SK-N-SH (cell line): ENCODE data around the gene LINGO3.

ENCODE experiments used
- CTCF ChIP-seq: fragments of 200-600 bp; sonication (generic); IDR thresholded peaks from 2 replicates; pipeline ENCODE4 v1.6.1; 2017; ENCODE audit warnings: antibody characterized with exemption, mild to moderate bottlenecking, moderate library complexity
- EP300 ChIP-seq, 2 experiments: IDR thresholded peaks; 2 replicates each; pipeline versions ENCODE4 v1.4.0 to v1.6.1; 2012; ENCODE audit warnings: borderline replicate concordance in 1 of 2, low read depth in 1 of 2, low read length in 1 of 2
- NRF1 ChIP-seq: IDR thresholded peaks from 2 replicates; pipeline ENCODE4 v1.6.1; 2012; ENCODE audit warnings: low read depth, mild to moderate bottlenecking, low read length
- PBX3 ChIP-seq: IDR thresholded peaks from 2 replicates; pipeline ENCODE4; 2012
- POLR2AphosphoS5 ChIP-seq: IDR thresholded peaks from 2 replicates; pipeline ENCODE4 v1.6.1; 2012; ENCODE audit warnings: low read depth, low read length
- RCOR1 ChIP-seq: fragments of 150-350 bp; IDR thresholded peaks from 2 replicates; pipeline ENCODE4 v1.6.1; 2017; ENCODE audit warnings: antibody characterized with exemption, low read length
- RXRA ChIP-seq: IDR thresholded peaks from 2 replicates; pipeline ENCODE4 v1.4.0; 2012; ENCODE audit warnings: low read depth, mild to moderate bottlenecking, borderline replicate concordance
- SMC3 ChIP-seq: IDR thresholded peaks from 2 replicates; pipeline ENCODE4 v1.6.1; 2012; ENCODE audit warnings: low read depth, low read length, improper control_type of control experiment
- TAF1 ChIP-seq: IDR thresholded peaks from 2 replicates; pipeline ENCODE4 v1.6.1; 2012; ENCODE audit warnings: low read depth, mild to moderate bottlenecking, low read length, moderate library complexity, borderline replicate concordance
- USF1 ChIP-seq: IDR thresholded peaks from 2 replicates; pipeline ENCODE4 v1.4.0; 2012; ENCODE audit warnings: low read depth, borderline replicate concordance
- USF2 ChIP-seq: fragments of 150-350 bp; IDR thresholded peaks from 2 replicates; pipeline ENCODE4 v1.6.1; 2017; ENCODE audit warnings: antibody characterized with exemption, low read length, low read depth, borderline replicate concordance
- ZBTB33 ChIP-seq: IDR thresholded peaks from 2 replicates; pipeline ENCODE4 v1.4.0; 2012; ENCODE audit warnings: low read depth, borderline replicate concordance

GRCh38 chr19:2326699-2327360, 18.9 kb upstream of the LINGO3 start:
- no peak for TF ChIP-seq CTCF
- no peak for TF ChIP-seq USF1
- no peak for TF ChIP-seq NRF1
- no peak for TF ChIP-seq TAF1
- no peak for TF ChIP-seq EP300 (IDR thresholded peaks at IDR 0.05; ENCODE audit: borderline replicate concordance in 1 of 2, low read depth in 1 of 2, low read length in 1 of 2)
- no peak for TF ChIP-seq PBX3
- no peak for TF ChIP-seq ZBTB33
- no peak for TF ChIP-seq USF2
- no peak for TF ChIP-seq SMC3
- TF ChIP-seq RXRA: no peak
- TF ChIP-seq POLR2AphosphoS5: no peak
- TF ChIP-seq RCOR1: no peak
